T-helper 22 cell (primary cell): ENCODE measurements around the gene SMG1.
A peak's percentile ranks its signal among the peaks of the same experiment; 100 is the strongest.
"Not testable (repeated sequence)": the region's sequence is repeated elsewhere in the genome, so short reads cannot be mapped to it uniquely, and the experiment has no call there.

Experiments
- DNase-seq: peaks from one replicate; pipeline ENCODE4 v3.0.0-alpha.2; 2020; ENCODE audit warnings: low read depth

Gene SMG1

GRCh38 chr16:18933501-18933900 lies 7.3 kb upstream of the SMG1 start:
- DNase-seq, result no peak

GRCh38 chr16:18932243-18932987 lies 6.2 kb upstream of the SMG1 start:
- DNase-seq, result no peak

- DNase-seq, result no peak
Measured at GRCh38 chr16:18931756-18932155, 5.5 kb upstream of the SMG1 start.

- not testable (repeated sequence) for DNase-seq
Measured at GRCh38 chr16:18930095-18930494, 3.9 kb upstream of the SMG1 start.

DNA sequence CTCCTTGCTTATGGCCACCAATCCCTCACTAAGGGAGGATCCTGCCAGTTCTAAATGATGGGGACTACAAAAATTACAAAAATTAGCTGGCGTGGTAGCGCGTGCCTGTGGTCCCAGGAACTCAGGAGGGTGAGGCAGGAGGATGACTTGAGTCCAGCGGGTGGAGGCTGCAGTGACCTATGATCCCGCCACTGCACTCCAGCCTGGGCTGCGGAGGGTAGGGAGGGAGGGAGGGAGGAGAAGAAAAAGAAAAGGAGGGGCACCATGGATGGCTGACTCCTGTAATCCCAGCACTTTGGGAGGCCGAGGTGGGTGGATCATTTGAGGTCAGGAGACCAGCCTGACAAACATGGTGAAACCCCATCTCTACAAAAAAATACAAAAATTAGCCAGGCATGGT lies 1.9 kb upstream of the SMG1 start:
- not testable (repeated sequence) for DNase-seq

DNA sequence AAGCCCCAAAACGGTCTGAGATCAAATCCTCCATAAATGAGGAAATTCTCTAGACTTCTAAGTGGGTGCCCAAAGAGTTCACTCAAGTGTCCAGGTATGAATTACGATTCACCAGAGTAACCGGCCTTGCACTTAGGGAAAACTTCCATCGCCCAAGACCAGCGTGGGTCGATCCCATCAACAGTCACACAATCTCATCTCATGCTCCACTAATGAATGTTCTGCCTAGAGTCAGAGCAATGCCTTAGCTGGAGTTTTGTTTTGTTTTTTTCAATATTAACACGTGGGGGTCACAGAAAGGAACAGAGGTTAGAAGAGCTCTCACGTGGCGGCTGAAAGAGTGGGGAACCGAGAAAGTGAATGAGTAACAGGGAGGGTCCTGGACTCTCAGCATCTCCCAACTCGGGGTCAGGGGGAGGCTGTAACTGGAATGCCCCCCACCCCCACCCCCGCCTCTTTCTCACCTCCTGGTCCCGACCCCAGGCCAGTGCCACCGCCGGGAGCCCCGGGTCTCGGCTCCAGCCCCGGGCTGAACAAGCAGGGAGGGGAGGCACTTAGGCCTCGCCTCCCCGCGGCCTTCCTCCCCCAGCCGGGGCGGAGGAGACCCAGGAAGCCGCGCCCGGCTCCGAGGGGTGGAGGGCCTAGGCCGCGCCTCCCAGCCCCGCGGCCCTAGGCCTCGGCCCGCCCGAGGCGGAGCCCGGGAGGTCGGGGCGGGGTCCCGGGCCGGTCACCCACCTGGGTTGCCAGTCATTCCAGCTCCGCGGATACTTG lies 808 bp downstream of the SMG1 start:
- peak; percentile 52 for DNase-seq

DNA sequence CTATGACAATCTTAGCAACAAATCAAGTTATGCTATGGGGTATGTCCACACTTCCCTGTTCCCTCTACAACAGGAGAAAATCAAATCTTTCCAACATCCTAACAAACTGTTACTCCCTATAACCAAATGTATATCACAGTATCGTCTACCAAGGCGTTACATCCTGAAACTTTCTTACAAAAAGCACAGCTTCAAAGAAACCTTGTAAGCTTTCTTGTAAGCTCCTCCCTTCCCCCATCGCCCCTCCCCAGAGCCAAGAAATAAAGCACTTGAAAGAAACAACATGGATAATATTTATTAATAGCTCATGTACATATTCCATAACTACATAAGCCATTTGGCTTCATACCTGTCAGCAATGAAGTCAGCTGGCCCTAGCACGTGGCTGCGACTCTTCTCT lies 2.3 kb downstream of the SMG1 start:
- DNase-seq, result not testable (repeated sequence)

DNA sequence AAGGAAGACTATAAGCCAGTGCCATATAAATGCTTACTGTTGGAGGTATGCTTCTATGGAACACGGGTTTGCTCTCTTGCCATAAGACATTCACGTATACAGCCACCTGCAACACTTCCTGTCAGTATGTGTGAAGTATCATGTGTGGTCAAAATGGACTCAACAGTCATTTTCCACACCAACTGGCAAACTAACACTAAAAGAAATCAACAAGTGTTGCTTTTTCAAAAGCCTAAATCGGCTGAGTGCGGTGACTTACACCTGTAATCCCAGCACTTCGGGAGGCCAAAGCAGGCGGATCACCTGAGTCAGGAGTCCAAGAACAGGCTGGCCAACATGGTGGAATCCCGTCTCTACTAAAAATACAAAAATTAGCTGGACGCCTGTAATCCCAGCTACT lies 3.1 kb downstream of the SMG1 start:
- DNase-seq, result not testable (repeated sequence)

DNA sequence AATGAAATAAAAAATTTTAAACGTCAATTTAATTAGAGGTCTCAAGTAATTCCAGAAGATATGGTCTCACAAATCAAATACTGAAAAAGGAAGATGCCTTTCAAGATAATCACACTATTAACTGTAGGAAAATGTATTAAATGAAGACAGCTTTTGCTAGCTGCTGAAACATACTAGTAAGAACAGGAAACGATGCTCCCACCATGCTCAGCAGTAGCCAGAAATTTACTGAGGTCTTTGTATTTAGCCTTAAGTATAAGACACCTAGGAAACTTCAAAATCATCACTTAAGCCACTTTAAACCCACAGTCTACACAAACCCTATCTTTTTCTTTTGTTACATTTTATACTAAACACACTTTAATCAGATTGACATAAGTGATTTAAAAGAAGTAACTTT lies 16.6 kb downstream of the SMG1 start:
- not testable (repeated sequence) for DNase-seq

DNA sequence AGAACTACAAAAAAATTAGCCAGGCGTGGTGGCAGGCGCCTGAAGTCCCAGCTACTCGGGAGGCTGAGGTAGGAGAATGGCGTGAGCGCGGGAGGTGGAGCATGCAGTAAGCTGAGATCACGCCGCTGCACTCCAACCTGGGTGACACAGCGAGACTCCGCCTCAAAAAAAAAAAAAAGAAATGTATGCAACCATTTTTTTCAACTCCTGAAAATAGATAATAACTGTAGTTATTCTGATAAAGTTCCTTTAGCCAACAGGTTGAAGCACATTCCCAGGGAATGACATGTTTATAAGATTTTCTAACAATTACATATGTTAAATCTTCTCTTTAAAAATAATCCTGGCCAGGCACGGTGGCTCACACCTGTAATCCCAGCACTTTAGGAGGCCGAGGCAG lies 17.5 kb downstream of the SMG1 start:
- DNase-seq, result not testable (repeated sequence)

DNA sequence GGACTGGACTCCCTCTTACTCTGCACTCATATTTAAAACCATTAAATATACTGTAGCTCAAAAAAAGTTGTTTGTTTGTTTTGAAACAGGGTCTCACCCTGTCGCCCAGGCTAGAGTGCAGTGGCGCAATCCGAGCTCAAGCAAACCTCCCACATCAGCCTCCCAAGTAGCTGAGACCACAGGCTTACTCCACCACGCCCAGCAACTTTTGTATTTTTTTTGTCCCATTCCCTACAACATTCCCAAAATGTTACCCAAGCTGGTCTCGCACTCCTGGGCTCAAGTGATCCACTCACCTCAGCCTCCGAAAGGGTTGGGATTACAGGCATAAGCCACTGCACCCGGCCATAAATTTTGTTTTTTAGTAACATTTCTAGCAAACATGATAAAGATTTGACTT lies 23.4 kb downstream of the SMG1 start:
- not testable (repeated sequence) for DNase-seq

GRCh38 chr16:18902044-18902443 lies 24.2 kb downstream of the SMG1 start:
- not testable (repeated sequence) for DNase-seq

DNA sequence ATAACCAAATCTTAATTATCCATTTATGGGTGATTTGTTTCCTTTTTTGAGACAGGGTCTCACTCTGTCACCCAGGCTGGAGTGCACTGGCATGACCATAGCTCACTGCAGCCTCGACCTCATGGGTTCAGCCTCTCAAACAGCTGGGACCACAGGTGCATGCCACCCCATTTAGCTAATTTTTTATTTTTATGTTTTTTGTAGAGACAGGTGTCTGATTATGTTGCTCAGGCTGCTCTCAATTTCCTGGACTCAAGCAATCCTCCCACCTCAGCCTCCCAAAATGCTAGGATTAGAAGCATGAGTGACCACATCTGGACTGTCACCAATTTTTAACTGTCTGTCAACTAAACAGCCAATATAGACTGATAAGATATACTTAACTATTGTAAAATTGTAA lies 25.0 kb downstream of the SMG1 start:
- not testable (repeated sequence) for DNase-seq

GRCh38 chr16:18884456-18884855 lies 41.8 kb downstream of the SMG1 start:
- DNase-seq, result not testable (repeated sequence)

DNA sequence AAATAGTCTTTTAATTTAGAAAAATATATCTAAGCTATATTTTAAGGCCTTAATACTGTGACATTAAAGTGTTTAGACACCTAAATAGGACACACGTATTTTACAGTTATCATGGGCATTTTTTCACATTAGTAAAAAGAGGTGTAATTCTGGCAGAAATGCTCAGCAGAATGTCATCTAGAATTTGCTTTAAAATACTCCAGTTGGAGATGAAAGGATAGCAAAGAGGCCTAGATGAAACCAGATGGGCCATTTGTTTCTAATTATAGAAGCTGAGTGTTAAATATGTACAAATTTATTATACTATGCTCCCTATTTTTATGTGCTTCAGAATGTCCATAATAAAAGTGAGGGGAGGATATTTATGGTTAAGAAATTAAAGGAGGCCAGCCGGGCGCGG lies 48.5 kb downstream of the SMG1 start:
- DNase-seq, result not testable (repeated sequence)

GRCh38 chr16:18877259-18877658 lies 48.9 kb downstream of the SMG1 start:
- not testable (repeated sequence) for DNase-seq

GRCh38 chr16:18876301-18876700 lies 49.9 kb downstream of the SMG1 start:
- DNase-seq, result not testable (repeated sequence)

DNA sequence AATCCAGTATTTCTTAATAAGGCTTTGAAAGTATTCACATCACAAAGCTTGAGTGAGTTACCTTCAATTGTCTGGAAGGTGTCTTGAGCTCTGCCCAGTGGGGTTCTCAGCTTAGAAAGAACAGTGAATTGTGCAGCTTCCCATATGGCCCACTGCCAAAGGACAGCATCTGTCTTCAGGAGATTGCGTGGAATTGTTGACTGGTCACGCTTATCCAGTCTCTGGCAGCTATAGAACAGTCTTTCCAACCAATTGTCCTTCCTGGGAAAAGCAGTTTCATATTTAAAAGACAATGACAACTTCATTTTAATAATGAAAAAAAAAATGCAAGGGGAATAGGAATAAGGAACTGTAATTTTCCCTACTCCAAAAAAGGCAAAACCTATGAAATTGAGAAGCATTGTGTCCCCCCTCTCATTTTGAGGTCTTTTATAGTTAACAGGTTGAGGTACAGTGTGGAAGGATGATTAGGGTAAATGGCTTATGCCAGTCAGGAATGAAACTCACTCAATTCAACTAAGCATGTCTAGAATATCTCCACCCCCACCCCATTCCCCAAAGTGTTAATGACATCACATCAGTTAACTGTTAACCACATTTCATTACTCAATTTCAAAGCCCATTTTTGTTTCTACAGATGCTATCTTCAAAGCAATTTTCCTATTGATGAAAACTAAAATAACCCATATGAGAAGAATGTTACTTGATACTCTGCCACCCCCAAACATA lies 57.0 kb downstream of the SMG1 start:
- not testable (repeated sequence) for DNase-seq

GRCh38 chr16:18866277-18866823 lies 59.9 kb downstream of the SMG1 start:
- not testable (repeated sequence) for DNase-seq

DNA sequence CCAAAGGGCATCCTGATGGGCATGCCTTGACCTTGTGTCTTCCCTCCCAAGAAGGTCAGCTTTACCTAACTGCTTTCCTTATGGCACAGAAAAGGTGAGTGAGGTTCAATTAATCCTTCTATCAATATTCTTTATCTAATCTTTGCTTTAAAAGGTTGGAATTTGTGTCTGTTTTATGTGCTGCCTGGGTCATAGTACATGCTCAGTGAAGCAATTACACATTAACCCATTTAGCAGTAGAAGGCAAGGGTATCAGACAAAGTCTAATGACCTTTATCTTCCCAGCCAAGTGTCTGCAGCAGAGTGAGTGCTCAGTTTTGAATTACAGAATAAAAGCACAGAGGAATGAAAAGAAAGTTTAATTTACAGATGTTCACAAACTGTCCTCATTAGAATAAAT lies 63.3 kb downstream of the SMG1 start:
- not testable (repeated sequence) for DNase-seq

- DNase-seq, result no peak
Measured at GRCh38 chr16:18855196-18855595, 71.0 kb downstream of the SMG1 start.

DNA sequence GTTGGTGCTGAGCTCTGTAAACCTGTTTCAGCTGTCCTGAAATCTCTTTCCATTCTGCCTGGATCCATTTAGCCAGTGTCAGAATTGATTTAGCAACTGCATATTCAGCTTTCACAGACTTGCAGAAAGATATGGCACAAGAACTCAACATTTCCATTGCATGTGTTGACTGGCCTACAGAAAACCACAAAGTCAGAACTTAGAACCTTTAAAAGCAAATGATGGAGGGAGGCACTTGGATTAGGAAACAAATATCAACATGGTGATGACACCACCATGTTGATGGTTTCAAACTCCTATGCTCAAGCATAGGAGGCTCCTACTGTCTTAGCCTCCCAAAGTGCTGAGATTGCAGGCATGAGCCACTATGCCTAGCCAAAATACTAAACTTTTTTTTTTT lies 72.5 kb downstream of the SMG1 start:
- DNase-seq, result no peak
